ENCODE data around the gene ATXN1. TPM values are rescaled to one million over a fixed set of nuclear protein-coding genes. Genes with fewer than 3 reads are reported as not detected.

The ATXN1 gene
- total RNA-seq, 1 donor = 48.5 TPM

- Histone ChIP-seq H3K79me2 (ENCODE audit: insufficient read depth, low read length) (no peaks in the 10 kb centered on the region), H2AFZ (ENCODE audit: low read length) (no peak overlapping the region), H3K9me3 (ENCODE audit: low read depth, low read length) (no peaks in the 10 kb centered on the region), H3K4me2 (ENCODE audit: insufficient read depth, low read length) (peak overlapping the region; percentile 3), H3K4me3 (ENCODE audit: insufficient read depth, low read length) (no peak overlapping the region), H3K36me3 (ENCODE audit: insufficient read depth, low read length) (no peaks in the 10 kb centered on the region), H3K27me3 (ENCODE audit: insufficient read depth, low read length) (no peaks in the 10 kb centered on the region), H3K4me1 (ENCODE audit: insufficient read depth, low read length) (peaks cover 44% of the 10 kb centered on the region), H4K20me1 (ENCODE audit: insufficient read depth, low read length) (no peaks in the 10 kb centered on the region), H3K27ac (ENCODE audit: low read depth, low read length) (peak overlapping the region; percentile 98)
- peak; percentile 55 for DNase-seq (ENCODE audit: insufficient read length, low spot score, missing footprints)
- TF ChIP-seq CTCF (IDR thresholded peaks at IDR 0.05; ENCODE audit: extremely low read depth, low read depth, low read length) = no peak
Measured at GRCh38 chr6:16397623-16398022, 363.6 kb downstream of the ATXN1 start.

- Histone ChIP-seq H3K4me3 (ENCODE audit: insufficient read depth, low read length) (no peak overlapping the region), H3K4me2 (ENCODE audit: insufficient read depth, low read length) (no peak overlapping the region), H3K79me2 (ENCODE audit: insufficient read depth, low read length) (no peaks in the 10 kb centered on the region), H3K36me3 (ENCODE audit: insufficient read depth, low read length) (no peaks in the 10 kb centered on the region), H2AFZ (ENCODE audit: low read length) (no peak overlapping the region), H3K27ac (ENCODE audit: low read depth, low read length) (no peak overlapping the region), H3K27me3 (ENCODE audit: insufficient read depth, low read length) (no peaks in the 10 kb centered on the region), H3K4me1 (ENCODE audit: insufficient read depth, low read length) (peaks cover 46% of the 10 kb centered on the region), H4K20me1 (ENCODE audit: insufficient read depth, low read length) (no peaks in the 10 kb centered on the region), H3K9me3 (ENCODE audit: low read depth, low read length) (no peaks in the 10 kb centered on the region)
- TF ChIP-seq CTCF (IDR thresholded peaks at IDR 0.05; ENCODE audit: extremely low read depth, low read depth, low read length) = no peak
- no peak for DNase-seq (ENCODE audit: insufficient read length, low spot score, missing footprints)
Measured at GRCh38 chr6:16396497-16397319, 364.6 kb downstream of the ATXN1 start.

GRCh38 chr6:16394632-16395031 lies 366.6 kb downstream of the ATXN1 start:
- H2AFZ ChIP-seq (ENCODE audit: low read length) = no peak overlapping the region
- no peaks in the 10 kb centered on the region for H3K79me2 ChIP-seq (ENCODE audit: insufficient read depth, low read length)
- no peak for TF ChIP-seq CTCF (IDR thresholded peaks at IDR 0.05; ENCODE audit: extremely low read depth, low read depth, low read length)
- no peaks in the 10 kb centered on the region for H4K20me1 ChIP-seq (ENCODE audit: insufficient read depth, low read length)
- H3K27ac ChIP-seq (ENCODE audit: low read depth, low read length) = no peak overlapping the region
- no peaks in the 10 kb centered on the region for H3K9me3 ChIP-seq (ENCODE audit: low read depth, low read length)
- no peaks in the 10 kb centered on the region for H3K27me3 ChIP-seq (ENCODE audit: insufficient read depth, low read length)
- DNase-seq (ENCODE audit: insufficient read length, low spot score, missing footprints) = no peak
- H3K4me1 ChIP-seq (ENCODE audit: insufficient read depth, low read length) = peaks cover 50% of the 10 kb centered on the region
- no peak overlapping the region for H3K4me2 ChIP-seq (ENCODE audit: insufficient read depth, low read length)
- no peaks in the 10 kb centered on the region for H3K36me3 ChIP-seq (ENCODE audit: insufficient read depth, low read length)
- H3K4me3 ChIP-seq (ENCODE audit: insufficient read depth, low read length) = no peak overlapping the region

GRCh38 chr6:16393326-16393725 lies 367.9 kb downstream of the ATXN1 start:
- H3K4me2 ChIP-seq (ENCODE audit: insufficient read depth, low read length) = no peak overlapping the region
- H4K20me1 ChIP-seq (ENCODE audit: insufficient read depth, low read length) = no peaks in the 10 kb centered on the region
- no peak for TF ChIP-seq CTCF (IDR thresholded peaks at IDR 0.05; ENCODE audit: extremely low read depth, low read depth, low read length)
- H3K4me1 ChIP-seq (ENCODE audit: insufficient read depth, low read length) = peaks cover 42% of the 10 kb centered on the region
- H3K27ac ChIP-seq (ENCODE audit: low read depth, low read length) = no peak overlapping the region
- H3K4me3 ChIP-seq (ENCODE audit: insufficient read depth, low read length) = no peak overlapping the region
- no peak for DNase-seq (ENCODE audit: insufficient read length, low spot score, missing footprints)
- H3K27me3 ChIP-seq (ENCODE audit: insufficient read depth, low read length) = no peaks in the 10 kb centered on the region
- no peak overlapping the region for H2AFZ ChIP-seq (ENCODE audit: low read length)
- H3K36me3 ChIP-seq (ENCODE audit: insufficient read depth, low read length) = no peaks in the 10 kb centered on the region
- no peaks in the 10 kb centered on the region for H3K79me2 ChIP-seq (ENCODE audit: insufficient read depth, low read length)
- no peaks in the 10 kb centered on the region for H3K9me3 ChIP-seq (ENCODE audit: low read depth, low read length)
